SK-N-MC (cell line): ENCODE data around the gene NRK.

Source experiments
- FOXP2 ChIP-seq: optimal IDR thresholded peaks from 2 replicates; pipeline ENCODE3; 2011; ENCODE audit warnings: mild to moderate bottlenecking, moderate library complexity; ENCODE audit not compliant: insufficient read depth; ENCODE audit errors: extremely low read length, control extremely low read depth
- POLR2AphosphoS5 ChIP-seq: IDR thresholded peaks from 2 replicates; pipeline ENCODE4 v1.6.1; 2012; ENCODE audit warnings: mild to moderate bottlenecking, low read depth, low read length, borderline replicate concordance

GRCh38 chrX:105972690-105973386, 150.5 kb downstream of the NRK start:
- TF ChIP-seq FOXP2: no peak
- no peak for TF ChIP-seq POLR2AphosphoS5
